GM12878 (cell line): ENCODE measurements around the gene SCRT2. TPM values are rescaled to one million over a fixed set of nuclear protein-coding genes. Genes with fewer than 3 reads are reported as not detected.

Source experiments
- ATAC-seq: fragments of 200-7000 bp; cut with Tn5 transposase; 3 replicates; pipeline ENCODE4 v1.9.1; 2020; ENCODE audit warnings: mild to moderate bottlenecking, moderate library complexity
- BruUV-seq: library from RNA; stranded (reverse); fragments of 400-500 nt; replicated peaks from 2 replicates; lab custom pipeline; 2021; lab: Mats Ljungman, UMichigan
- CTCF ChIA-PET: fragments of 300-600 bp; sonication (Branson Sonifier 250); formaldehyde crosslinking; extraction: SDS; loops from one replicate; lab custom pipeline; 2021; ENCODE audit warnings: inconsistent platforms; lab: Yijun Ruan, JAX
- POLR2A ChIA-PET: fragments of 350-600 bp; formaldehyde crosslinking; extraction: SDS; loops from one replicate; lab custom pipeline; 2021; ENCODE audit warnings: inconsistent platforms; lab: Charles Lee
- RAD21 ChIA-PET: fragments of 300-600 bp; sonication (Branson Sonifier 250); formaldehyde crosslinking; loops from one replicate; lab custom pipeline; 2023; ENCODE audit warnings: antibody characterized with exemption; ENCODE audit not compliant: unreplicated experiment; lab: Charles Lee
- SMC1A ChIA-PET: fragments of 300-600 bp; sonication (Branson Sonifier 250); formaldehyde crosslinking; loops from one replicate; lab custom pipeline; 2023; ENCODE audit not compliant: unreplicated experiment, uncharacterized antibody; lab: Charles Lee
- DNase-seq: peaks from one replicate; pipeline ENCODE4 v3.0.0-alpha.2; 2011; ENCODE audit warnings: low read depth, low spot score
- FAIRE-seq: peaks from 3 replicates; lab custom pipeline; 2011; peaks lifted over from hg19 to GRCh38; lab: Jason Lieb, UNC
- H2AFZ ChIP-seq: 2 replicates; pipeline ENCODE4 v1.6.0; 2011; ENCODE audit warnings: low read depth, low read length, control low read depth; ENCODE audit not compliant: control insufficient read depth
- H3K27ac ChIP-seq: 2 replicates; pipeline ENCODE4 v1.5.1; 2011; ENCODE audit warnings: control low read depth; ENCODE audit not compliant: control insufficient read depth, insufficient read depth
- H3K27me3 ChIP-seq, 2 experiments: replicated peaks in 1 of 2; 2 replicates each; pipeline versions ENCODE4 v1.6.0 to v1.6.1; 2011; ENCODE audit warnings: low read length in 1 of 2; ENCODE audit not compliant: control insufficient read depth in 2 of 2, insufficient read depth in 2 of 2
- H3K36me3 ChIP-seq, 2 experiments: 2 replicates each; pipeline ENCODE4 v1.5.1; 2011; ENCODE audit warnings: low read length in 1 of 2; ENCODE audit not compliant: control insufficient read depth in 2 of 2, insufficient read depth in 2 of 2
- H3K4me1 ChIP-seq: 2 replicates; pipeline ENCODE4 v1.6.1; 2011; ENCODE audit warnings: mild to moderate bottlenecking, low read length, moderate library complexity, mixed read lengths; ENCODE audit not compliant: control insufficient read depth, insufficient read depth
- H3K4me2 ChIP-seq: 2 replicates; pipeline ENCODE4 v1.6.0; 2011; ENCODE audit warnings: control low read depth; ENCODE audit not compliant: control insufficient read depth, insufficient read depth
- H3K4me3 ChIP-seq: fragments of 200-600 bp; sonication (generic); 2 replicates; pipeline ENCODE4 v1.5.1; 2016
- H3K79me2 ChIP-seq: 2 replicates; pipeline ENCODE4 v1.6.0; 2011; ENCODE audit warnings: low read length; ENCODE audit not compliant: control insufficient read depth, insufficient read depth
- H3K9ac ChIP-seq: 2 replicates; pipeline ENCODE4 v1.8.0; 2011; ENCODE audit warnings: low read length, control low read depth, mixed read lengths; ENCODE audit not compliant: control insufficient read depth, insufficient read depth
- H3K9me3 ChIP-seq: replicated peaks from 3 replicates; pipeline ENCODE4 v1.5.1; 2011; ENCODE audit warnings: mild to moderate bottlenecking, low read length; ENCODE audit not compliant: control insufficient read depth, insufficient read depth
- H4K20me1 ChIP-seq: 2 replicates; pipeline ENCODE4 v1.6.0; 2011; ENCODE audit not compliant: control insufficient read depth, insufficient read depth
- BCL11A ChIP-seq: IDR thresholded peaks from 2 replicates; pipeline ENCODE4 v1.6.1; 2011; ENCODE audit warnings: low read depth, low read length
- EZH2 ChIP-seq: IDR thresholded peaks from 2 replicates; pipeline ENCODE4 v1.6.1; 2012; ENCODE audit warnings: low read depth, mild to moderate bottlenecking, control low read depth, inconsistent platforms, low read length, borderline replicate concordance; ENCODE audit not compliant: control insufficient read depth
- HCFC1 ChIP-seq: fragments of 150-350 bp; IDR thresholded peaks from 2 replicates; pipeline ENCODE4 v1.6.1; 2014; ENCODE audit warnings: low read length
- KDM1A ChIP-seq: fragments of 200-600 bp; sonication (generic); IDR thresholded peaks from 2 replicates; pipeline ENCODE4 v1.6.1; 2016; ENCODE audit warnings: borderline replicate concordance
- NFYA ChIP-seq: IDR thresholded peaks from 2 replicates; pipeline ENCODE4 v1.6.1; 2011; ENCODE audit warnings: low read depth, mild to moderate bottlenecking, low read length, improper control_type of control experiment, borderline replicate concordance
- SRF ChIP-seq, 2 experiments: IDR thresholded peaks; 2 replicates each; pipeline ENCODE4 v1.6.1; 2011; ENCODE audit warnings: low read depth in 2 of 2, low read length in 2 of 2, mild to moderate bottlenecking in 1 of 2, moderate library complexity in 1 of 2
- WGBS: methylation state at CpG from one replicate; pipeline ENCODE4 v1.1.6; 2016; ENCODE audit warnings: low lambda C conversion rate; ENCODE audit not compliant: insufficient replicate concordance, insufficient coverage; ENCODE audit errors: missing lambda C conversion rate; 5-methylcytosine and 5-hydroxymethylcytosine counted together
- in situ Hi-C: fragments of 300-500 bp; cut with MboI; formaldehyde crosslinking; loops from 9 replicates; pipeline ENCODE4 v1.14.3; 2018; ENCODE audit warnings: mixed read lengths
- intact Hi-C: fragments of 100-400 bp; cut with micrococcal nuclease; formaldehyde crosslinking; loops from one replicate; pipeline ENCODE4 v1.14.2; 2022; ENCODE audit not compliant: unreplicated experiment
- polyA plus RNA-seq, 11 experiments: library from polyadenylated mRNA; depleted of rRNA in 4 of 11; unstranded in 6 of 11; stranded (reverse) in 5 of 11; fragments of >200 nt; fragmentation: Nextera tagmentation in 4 of 11; fragmentation: Illumina TruSeq in 1 of 11; extraction: Ambion mirVana in 4 of 11; extraction: Trizol in 1 of 11; gene quantifications; 1 replicate in 1 of 11; 2 replicates in 10 of 11; pipeline versions ENCODE4 v1.2.1 to v1.2.3, GENCODE V29; 2011 to 2016; ENCODE audit warnings: inconsistent platforms in 2 of 11, missing spikeins in 2 of 11, low read depth in 1 of 11
- total RNA-seq, 4 experiments: library from RNA; depleted of rRNA in 3 of 4; stranded (reverse); fragments of >200 nt in 3 of 4; fragmentation: Illumina TruSeq in 1 of 4; extraction: Trizol in 1 of 4; gene quantifications; 2 replicates each; pipeline versions ENCODE4 v1.2.1 to v1.2.3, GENCODE V29; 2013 to 2021
- TF ChIP-seq, protein P1 (sequence below): IDR thresholded peaks from 2 replicates; pipeline ENCODE4 v1.6.1; 2011; ENCODE audit warnings: mild to moderate bottlenecking, low read depth, low read length, moderate library complexity; ENCODE audit not compliant: insufficient replicate concordance
- TF ChIP-seq, protein P2 (sequence below): fragments of 450-650 bp; IDR thresholded peaks from 2 replicates; pipeline ENCODE4 v1.6.1; 2017; ENCODE audit warnings: mild to moderate bottlenecking, moderate library complexity
- TF ChIP-seq, protein P3 (sequence below): IDR thresholded peaks from 2 replicates; pipeline ENCODE4 v1.6.1; 2012; ENCODE audit warnings: low read depth, low read length, improper control_type of control experiment
- TF ChIP-seq, protein P4 (sequence below): IDR thresholded peaks from 2 replicates; pipeline ENCODE4 v1.6.1; 2011; ENCODE audit warnings: low read depth, low read length, improper control_type of control experiment, borderline replicate concordance
- TF ChIP-seq, protein P5 (sequence below): fragments of 450-650 bp; IDR thresholded peaks from 2 replicates; pipeline ENCODE4 v1.6.1; 2017; ENCODE audit warnings: mild to moderate bottlenecking, low read depth, inconsistent platforms; ENCODE audit not compliant: poor library complexity, severe bottlenecking
- TF ChIP-seq, protein P6 (sequence below): fragments of 450-650 bp; IDR thresholded peaks from 2 replicates; pipeline ENCODE4 v1.6.1; 2017; ENCODE audit warnings: low read depth, mild to moderate bottlenecking, moderate library complexity

The SCRT2 gene
- total and polyA plus RNA-seq, 10 of the 15 experiments (the other 5 are each of a cell fraction or from before 2014, with no cell fraction given): not detected

DNA sequence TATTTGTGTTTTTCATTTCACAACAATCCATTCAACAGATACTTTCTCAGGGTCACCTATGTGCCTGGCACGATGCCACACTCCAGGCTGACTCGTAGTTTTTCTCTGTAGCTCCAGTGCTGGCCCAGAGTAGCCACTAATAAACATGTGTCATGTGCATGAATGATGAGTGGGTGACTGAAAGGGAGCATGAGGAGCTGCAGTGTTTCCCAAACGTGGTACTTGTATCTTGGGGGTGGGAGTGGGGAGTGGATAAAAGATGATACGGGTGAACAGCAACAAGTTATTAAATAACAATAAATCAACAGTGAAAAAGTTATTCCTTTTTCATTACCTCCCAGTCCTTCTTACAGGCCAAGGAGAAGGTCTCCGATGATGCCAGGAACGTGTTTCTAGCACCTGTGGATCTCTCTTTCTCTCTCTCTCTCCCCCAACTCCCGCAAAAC lies 39.7 kb downstream of the SCRT2 start:
- CTCF ChIA-PET: no interaction called here
- RAD21 ChIA-PET: no interaction called here
- peaks cover 0 to 2% of the 10 kb centered on the region in 2 experiments; a peak in 2 of 4 replicates for H3K27me3 ChIP-seq
- no peak overlapping the region for H3K4me2 ChIP-seq
- BruUV-seq: no TSS peak
- FAIRE-seq (no peak), DNase-seq (no peak), ATAC-seq (no peak)
- no peaks in the 10 kb centered on the region for H3K4me1 ChIP-seq
- H3K79me2 ChIP-seq: no peaks in the 10 kb centered on the region
- in situ Hi-C loops: no loop called here
- intact Hi-C loops: no loop called here
- H3K9ac ChIP-seq: no peak overlapping the region
- H2AFZ ChIP-seq: no peak overlapping the region
- no peak overlapping the region for H3K27ac ChIP-seq
- POLR2A ChIA-PET: no interaction called here
- no peaks in the 10 kb centered on the region for H4K20me1 ChIP-seq
- 26% methylated on average over 7 of the region's 7 CpGs for WGBS
- SMC1A ChIA-PET: no interaction called here
- H3K36me3 ChIP-seq: no peaks in the 10 kb centered on the region
- H3K4me3 ChIP-seq: no peak overlapping the region
- no peaks in the 10 kb centered on the region for H3K9me3 ChIP-seq
- no peak for TF ChIP-seq NFYA
- no peak for TF ChIP-seq SRF (IDR thresholded peaks at IDR 0.05; ENCODE audit: low read depth in 2 of 2, low read length in 2 of 2)
- TF ChIP-seq, protein P1, sequence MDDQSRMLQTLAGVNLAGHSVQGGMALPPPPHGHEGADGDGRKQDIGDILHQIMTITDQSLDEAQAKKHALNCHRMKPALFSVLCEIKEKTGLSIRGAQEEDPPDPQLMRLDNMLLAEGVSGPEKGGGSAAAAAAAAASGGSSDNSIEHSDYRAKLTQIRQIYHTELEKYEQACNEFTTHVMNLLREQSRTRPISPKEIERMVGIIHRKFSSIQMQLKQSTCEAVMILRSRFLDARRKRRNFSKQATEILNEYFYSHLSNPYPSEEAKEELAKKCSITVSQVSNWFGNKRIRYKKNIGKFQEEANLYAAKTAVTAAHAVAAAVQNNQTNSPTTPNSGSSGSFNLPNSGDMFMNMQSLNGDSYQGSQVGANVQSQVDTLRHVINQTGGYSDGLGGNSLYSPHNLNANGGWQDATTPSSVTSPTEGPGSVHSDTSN: no peak
- TF ChIP-seq, protein P2, sequence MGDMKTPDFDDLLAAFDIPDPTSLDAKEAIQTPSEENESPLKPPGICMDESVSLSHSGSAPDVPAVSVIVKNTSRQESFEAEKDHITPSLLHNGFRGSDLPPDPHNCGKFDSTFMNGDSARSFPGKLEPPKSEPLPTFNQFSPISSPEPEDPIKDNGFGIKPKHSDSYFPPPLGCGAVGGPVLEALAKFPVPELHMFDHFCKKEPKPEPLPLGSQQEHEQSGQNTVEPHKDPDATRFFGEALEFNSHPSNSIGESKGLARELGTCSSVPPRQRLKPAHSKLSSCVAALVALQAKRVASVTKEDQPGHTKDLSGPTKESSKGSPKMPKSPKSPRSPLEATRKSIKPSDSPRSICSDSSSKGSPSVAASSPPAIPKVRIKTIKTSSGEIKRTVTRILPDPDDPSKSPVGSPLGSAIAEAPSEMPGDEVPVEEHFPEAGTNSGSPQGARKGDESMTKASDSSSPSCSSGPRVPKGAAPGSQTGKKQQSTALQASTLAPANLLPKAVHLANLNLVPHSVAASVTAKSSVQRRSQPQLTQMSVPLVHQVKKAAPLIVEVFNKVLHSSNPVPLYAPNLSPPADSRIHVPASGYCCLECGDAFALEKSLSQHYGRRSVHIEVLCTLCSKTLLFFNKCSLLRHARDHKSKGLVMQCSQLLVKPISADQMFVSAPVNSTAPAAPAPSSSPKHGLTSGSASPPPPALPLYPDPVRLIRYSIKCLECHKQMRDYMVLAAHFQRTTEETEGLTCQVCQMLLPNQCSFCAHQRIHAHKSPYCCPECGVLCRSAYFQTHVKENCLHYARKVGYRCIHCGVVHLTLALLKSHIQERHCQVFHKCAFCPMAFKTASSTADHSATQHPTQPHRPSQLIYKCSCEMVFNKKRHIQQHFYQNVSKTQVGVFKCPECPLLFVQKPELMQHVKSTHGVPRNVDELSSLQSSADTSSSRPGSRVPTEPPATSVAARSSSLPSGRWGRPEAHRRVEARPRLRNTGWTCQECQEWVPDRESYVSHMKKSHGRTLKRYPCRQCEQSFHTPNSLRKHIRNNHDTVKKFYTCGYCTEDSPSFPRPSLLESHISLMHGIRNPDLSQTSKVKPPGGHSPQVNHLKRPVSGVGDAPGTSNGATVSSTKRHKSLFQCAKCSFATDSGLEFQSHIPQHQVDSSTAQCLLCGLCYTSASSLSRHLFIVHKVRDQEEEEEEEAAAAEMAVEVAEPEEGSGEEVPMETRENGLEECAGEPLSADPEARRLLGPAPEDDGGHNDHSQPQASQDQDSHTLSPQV: no peak
- TF ChIP-seq, protein P3, sequence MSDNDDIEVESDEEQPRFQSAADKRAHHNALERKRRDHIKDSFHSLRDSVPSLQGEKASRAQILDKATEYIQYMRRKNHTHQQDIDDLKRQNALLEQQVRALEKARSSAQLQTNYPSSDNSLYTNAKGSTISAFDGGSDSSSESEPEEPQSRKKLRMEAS: no peak
- TF ChIP-seq EZH2: no peak
- TF ChIP-seq, protein P4, sequence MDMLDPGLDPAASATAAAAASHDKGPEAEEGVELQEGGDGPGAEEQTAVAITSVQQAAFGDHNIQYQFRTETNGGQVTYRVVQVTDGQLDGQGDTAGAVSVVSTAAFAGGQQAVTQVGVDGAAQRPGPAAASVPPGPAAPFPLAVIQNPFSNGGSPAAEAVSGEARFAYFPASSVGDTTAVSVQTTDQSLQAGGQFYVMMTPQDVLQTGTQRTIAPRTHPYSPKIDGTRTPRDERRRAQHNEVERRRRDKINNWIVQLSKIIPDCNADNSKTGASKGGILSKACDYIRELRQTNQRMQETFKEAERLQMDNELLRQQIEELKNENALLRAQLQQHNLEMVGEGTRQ: no peak
- TF ChIP-seq KDM1A: no peak
- TF ChIP-seq HCFC1: no peak
- no peak for TF ChIP-seq BCL11A
- TF ChIP-seq, protein P5, sequence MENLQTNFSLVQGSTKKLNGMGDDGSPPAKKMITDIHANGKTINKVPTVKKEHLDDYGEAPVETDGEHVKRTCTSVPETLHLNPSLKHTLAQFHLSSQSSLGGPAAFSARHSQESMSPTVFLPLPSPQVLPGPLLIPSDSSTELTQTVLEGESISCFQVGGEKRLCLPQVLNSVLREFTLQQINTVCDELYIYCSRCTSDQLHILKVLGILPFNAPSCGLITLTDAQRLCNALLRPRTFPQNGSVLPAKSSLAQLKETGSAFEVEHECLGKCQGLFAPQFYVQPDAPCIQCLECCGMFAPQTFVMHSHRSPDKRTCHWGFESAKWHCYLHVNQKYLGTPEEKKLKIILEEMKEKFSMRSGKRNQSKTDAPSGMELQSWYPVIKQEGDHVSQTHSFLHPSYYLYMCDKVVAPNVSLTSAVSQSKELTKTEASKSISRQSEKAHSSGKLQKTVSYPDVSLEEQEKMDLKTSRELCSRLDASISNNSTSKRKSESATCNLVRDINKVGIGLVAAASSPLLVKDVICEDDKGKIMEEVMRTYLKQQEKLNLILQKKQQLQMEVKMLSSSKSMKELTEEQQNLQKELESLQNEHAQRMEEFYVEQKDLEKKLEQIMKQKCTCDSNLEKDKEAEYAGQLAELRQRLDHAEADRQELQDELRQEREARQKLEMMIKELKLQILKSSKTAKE: no peak
- TF ChIP-seq, protein P6, sequence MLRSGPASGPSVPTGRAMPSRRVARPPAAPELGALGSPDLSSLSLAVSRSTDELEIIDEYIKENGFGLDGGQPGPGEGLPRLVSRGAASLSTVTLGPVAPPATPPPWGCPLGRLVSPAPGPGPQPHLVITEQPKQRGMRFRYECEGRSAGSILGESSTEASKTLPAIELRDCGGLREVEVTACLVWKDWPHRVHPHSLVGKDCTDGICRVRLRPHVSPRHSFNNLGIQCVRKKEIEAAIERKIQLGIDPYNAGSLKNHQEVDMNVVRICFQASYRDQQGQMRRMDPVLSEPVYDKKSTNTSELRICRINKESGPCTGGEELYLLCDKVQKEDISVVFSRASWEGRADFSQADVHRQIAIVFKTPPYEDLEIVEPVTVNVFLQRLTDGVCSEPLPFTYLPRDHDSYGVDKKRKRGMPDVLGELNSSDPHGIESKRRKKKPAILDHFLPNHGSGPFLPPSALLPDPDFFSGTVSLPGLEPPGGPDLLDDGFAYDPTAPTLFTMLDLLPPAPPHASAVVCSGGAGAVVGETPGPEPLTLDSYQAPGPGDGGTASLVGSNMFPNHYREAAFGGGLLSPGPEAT: no peak
